ENCODE data around the gene ZFP64.
"Not testable (repeated sequence)": the region's sequence is repeated elsewhere in the genome, so short reads cannot be mapped to it uniquely, and the experiment has no call there.

ZFP64 gene

GRCh38 chr20:52201395-52201794 lies 9.8 kb upstream of the ZFP64 start:
- no peak for DNase-seq

DNA sequence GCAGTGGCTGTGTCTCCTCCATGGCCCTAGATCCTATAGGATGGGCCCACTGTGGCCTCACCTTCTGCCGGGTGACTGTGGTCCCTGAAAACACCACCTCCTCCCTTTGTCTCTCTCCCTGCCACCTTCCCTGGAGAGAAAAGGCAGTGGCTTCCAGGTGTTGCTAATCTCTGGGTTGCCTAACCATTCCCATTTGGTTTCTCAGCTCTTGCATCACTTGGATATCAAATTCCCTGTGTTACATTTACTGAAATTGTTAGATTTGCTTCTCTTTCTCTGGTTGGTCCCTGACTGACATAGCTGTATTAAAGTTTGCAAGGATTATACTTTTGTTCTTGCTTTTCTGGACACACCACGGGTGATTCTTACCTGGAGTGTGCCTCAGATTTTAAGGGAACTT lies 9.3 kb upstream of the ZFP64 start:
- no peak for DNase-seq

GRCh38 chr20:52196845-52197244 lies 5.3 kb upstream of the ZFP64 start:
- DNase-seq = no peak

- no peak for DNase-seq
These were observed 2.4 kb upstream of the ZFP64 start for GRCh38 chr20:52193886-52194545.

DNA sequence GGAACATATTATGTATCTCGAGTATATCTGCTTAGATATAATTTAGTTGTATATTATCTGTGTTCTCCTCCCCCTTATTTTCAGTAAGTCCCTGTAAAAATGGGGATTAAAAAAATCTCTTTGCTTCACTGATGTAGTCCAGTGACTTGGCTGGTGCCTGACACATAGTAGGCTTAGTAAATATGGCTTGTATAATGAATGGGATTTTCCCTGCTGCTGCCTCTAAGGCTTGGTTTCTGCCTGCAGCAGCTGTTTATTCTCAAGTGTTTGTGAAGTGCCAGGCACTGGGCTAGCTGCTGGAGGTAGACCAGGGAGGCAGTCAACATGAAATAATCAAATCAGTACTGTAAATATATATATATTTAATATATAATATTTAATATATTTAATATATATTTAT lies 1.6 kb upstream of the ZFP64 start:
- no peak for DNase-seq

- not testable (repeated sequence) for DNase-seq
These were observed 1.1 kb upstream of the ZFP64 start for GRCh38 chr20:52192719-52193007.

DNA sequence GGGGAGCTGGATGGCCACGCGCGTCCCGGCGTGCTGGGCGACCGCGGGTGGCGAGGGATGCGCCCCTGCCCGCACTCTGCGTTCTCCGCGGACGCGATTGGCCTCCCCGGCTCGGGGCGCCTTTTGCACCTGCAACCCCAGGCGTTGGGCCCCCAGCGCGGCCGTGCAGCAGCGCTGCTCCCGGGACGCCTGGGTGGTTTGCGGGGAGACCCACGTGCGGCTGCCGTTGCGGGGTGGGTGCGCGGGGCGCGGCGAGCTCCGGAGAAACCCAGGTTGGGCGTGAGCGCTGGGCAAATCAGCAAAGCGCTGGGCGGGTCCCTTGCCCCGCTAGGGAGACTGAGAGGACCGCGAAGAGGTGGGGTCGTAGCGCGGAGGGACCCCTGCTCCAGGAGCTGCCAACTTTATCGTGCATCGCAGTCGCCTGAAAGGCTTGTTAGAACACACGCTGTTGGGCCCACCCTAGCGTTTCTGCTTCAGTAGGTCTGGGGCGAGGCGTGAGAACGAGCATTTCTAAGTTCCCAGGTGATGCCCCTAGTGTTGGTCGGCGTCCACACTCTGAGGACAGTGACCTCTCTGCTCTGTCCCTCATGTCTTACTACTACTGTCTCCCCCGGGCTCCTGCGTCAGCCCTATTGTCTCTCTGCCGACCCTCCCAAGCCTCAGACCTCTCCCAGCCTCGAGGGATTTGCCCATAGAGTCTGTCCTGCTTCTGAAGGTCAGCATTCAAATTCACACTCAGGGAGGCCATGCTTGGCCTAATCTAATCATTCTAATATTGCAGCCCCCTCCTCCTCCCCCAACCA lies 538 bp upstream of the ZFP64 start:
- DNase-seq = no peak

DNA sequence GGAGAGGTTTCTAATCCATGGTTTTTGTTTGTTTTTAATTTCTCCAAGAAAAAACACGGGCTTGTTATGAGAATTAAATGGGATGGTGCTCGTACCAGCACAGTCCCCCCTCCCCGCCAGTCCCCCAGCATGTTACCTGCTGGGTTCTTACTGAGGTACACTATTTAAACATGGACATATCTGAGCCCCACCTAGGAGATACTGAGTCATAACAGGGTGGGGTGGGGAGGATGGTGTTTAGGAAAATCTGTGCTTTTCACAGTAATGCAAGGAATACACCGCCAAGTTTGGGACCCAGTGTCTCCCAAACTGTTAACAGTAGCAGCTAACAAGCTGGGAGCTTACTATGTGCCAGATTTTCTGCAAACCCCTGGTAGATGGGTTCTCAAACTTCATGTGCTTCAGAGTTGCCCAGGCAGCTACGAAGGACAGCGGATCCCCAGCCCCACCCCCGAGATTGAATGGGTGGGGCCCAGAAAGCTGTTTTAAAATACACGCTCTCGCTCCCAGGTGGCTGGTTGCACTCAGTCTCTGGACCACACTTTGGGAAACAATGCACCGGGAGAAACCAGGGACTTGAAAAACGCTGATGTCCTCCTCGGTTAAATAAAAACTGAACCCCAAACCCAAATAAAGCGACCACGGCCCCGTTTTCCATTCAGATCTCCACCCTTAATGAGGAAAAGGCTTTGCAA lies 995 bp downstream of the ZFP64 start:
- DNase-seq = peak; percentile 72

DNA sequence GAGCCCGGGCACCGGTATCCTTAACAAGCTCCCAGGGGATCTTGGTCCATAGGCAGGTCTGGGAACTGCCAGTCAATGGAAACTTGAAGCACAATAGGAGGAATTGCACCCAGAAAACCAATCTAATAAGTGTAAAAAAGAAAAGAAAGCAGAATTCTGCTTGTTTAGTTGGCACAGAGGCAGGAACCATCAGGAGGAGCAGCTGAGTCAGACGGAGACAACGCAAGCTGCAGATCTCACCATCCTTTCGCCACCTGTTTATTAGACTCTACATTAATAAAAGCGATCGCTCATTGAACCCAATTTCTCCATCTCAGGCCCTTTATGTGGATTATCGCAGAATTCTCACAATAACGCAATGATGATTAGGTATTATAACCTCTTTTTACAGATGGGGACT lies 9.8 kb downstream of the ZFP64 start:
- DNase-seq = no peak

GRCh38 chr20:52180180-52180840 lies 11.3 kb downstream of the ZFP64 start:
- no peak for DNase-seq

DNA sequence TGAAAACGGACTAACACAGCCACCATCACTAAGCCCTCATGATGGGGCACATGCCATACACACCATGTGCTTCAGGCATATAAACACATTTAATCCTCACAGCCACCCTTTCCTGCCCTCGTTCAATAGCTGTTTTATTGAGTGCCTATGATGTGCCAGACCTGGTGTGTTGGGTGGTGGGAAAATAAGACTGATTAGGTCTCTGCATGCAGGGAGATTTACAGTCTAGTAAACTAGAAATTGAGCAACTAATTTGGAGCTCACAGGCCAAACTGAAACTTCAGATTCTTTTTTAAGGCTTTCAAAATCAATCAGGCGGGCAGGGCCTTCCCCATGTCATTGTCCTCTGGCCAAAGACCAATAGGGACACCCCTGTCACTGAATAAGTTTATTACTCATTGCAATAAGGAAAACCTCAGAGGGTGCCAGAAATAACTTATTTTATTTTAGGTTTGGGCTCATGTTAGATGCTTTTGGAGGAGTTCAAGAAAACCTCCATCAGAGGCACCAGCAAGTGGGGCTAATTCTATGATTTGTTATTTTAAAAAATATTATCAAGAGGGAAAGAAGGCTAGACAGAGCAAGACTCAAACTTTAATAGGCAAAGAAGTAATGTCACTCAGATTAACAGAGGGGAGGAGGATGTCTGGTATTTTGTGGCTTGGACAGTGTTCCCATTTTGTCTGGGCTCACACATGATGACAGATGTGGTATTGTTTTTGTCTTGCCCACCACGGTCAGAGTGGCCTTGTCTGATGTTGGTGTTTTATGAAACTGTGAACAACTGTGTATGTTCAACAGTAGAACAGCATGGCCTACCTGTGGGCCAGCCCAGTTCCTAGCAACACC lies 12.0 kb downstream of the ZFP64 start:
- DNase-seq = no peak

GRCh38 chr20:52178691-52179090 lies 12.9 kb downstream of the ZFP64 start:
- DNase-seq = no peak

GRCh38 chr20:52175840-52176239 lies 15.7 kb downstream of the ZFP64 start:
- DNase-seq = no peak

DNA sequence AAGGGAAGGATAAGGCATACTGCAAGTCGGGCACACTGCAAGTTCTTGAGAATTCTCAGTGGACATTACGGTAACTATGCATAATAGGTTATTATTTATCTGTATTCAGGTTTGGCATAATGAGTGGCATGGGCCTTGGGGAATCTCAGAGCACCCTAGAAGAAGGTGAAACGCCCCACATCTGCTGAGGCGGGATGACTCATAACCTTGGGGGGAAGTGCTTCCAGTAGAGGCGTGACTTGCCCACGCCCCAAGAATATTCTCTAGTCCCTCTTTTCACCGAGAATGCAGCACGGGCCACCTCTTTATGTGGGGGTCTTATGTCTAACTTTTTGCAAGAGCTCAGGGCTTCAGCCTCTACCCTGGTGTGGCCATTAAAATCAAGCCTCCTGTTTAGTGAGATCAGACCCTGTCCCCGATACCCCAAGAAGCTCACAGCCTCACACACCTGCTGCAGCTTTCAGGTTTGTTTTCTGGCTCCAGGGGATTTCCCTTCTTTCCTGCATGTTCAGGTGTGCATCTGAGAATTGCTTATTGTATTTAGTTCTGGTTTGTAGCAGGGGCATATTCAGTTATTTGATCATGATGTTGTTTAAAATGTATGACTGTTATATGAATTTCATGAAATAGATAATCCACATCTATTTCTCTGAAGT lies 19.1 kb downstream of the ZFP64 start:
- DNase-seq = no peak

- DNase-seq = no peak
These were observed 20.6 kb downstream of the ZFP64 start for GRCh38 chr20:52171025-52171424.

- no peak for DNase-seq
These were observed 23.5 kb downstream of the ZFP64 start for GRCh38 chr20:52168116-52168515.

GRCh38 chr20:52167232-52167840 lies 24.2 kb downstream of the ZFP64 start:
- no peak for DNase-seq

DNA sequence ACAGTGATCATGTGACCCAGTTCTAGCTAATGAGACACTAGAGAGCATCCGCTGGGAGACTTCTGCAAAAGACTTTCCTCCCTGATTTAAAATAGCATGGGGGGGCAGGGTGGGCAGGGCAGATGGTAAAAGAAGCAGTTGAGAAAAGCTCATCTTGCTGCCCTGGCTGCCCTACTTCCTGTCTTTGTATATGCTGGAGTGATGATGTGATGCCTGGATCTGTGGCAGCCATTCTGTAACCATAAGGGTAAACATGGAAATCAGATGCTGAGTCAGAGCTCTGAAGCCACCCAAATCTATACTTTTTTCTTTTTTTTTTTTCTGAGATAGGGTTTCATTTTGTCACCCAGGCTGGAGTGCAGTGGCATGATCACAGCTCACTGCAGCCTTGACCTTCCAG lies 25.4 kb downstream of the ZFP64 start:
- no peak for DNase-seq

DNA sequence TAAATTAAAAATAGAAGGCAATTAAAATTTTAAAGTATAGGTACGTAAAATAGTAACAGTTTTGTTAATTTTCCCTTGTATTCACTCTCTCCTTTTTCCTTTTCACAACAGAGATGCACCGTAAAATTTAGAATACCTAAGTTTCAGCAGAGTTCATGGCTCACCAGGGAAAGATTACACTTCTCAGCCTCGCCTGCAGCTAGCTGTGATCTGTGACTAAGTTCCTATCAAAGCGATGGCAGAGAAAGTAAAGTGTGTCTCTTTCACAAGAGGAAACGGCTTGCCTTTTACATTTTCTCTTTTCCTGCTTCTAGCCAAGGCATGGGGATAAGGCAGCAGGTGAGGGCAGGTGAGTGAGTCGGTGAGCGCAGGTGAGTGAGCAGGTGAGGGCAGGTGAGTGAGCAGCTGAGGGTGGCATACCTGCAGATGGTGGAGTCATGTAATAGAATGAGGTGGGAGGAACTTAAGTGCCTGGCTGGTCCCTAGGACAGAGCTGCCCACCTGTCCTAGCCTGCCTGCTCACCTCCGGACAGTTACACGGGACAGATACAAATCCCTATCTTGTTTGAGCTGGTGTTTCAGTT lies 30.9 kb downstream of the ZFP64 start:
- DNase-seq = no peak

DNA sequence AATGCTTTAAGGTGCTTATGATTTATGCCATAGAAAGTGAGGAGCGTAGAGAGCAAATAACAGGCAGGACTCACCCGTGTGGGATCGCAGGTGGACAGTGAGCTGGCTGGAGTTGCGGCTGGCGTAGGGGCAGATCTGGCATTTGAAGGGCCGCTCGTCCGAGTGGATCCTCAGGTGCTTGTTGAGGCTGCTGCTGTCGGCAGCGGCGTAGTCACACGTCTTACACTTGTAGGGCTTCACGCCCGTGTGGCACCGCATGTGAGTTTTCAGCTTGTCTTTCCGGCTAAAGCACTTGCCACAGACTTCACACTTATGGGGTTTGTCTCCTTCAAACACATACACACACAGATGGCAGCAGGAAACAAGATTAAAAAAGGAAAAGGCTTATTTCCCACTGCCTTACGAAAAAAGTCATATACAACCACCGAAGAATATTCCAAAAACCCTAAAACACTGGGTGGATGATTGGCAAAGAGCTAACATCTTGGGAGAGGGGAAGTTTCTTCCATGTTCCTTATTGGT lies 31.5 kb downstream of the ZFP64 start:
- no peak for DNase-seq

DNA sequence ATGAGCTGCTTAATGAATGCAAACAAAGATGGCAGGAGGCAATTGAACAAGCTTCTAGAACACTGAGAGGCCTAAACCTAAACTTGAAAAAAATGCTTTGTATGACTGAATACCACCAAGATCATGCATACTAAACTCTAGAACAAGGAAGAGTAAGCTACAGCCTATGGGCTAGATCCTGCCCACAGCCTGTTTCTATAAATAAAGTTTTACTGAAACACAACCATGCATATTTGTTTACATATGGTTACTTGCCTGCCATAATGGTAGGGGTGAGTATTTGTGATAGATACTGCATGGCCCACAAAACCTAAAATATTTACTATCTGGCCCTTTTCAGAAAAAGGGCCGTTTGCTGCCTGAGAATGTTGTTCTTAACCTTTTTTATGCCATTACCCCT lies 37.0 kb downstream of the ZFP64 start:
- DNase-seq = no peak

Data from activated CD8-positive, alpha-beta memory T cell treated with anti-CD3 and anti-CD28 coated beads for 24 hours (primary cell).